ENCODE data around the gene MR1. TPM values are rescaled to one million over a fixed set of nuclear protein-coding genes. Genes with fewer than 3 reads are reported as not detected.

The MR1 gene
- polyA plus RNA-seq, 1 of the 3 experiments (the other 2 are of a cell fraction): 7.0 TPM

DNA sequence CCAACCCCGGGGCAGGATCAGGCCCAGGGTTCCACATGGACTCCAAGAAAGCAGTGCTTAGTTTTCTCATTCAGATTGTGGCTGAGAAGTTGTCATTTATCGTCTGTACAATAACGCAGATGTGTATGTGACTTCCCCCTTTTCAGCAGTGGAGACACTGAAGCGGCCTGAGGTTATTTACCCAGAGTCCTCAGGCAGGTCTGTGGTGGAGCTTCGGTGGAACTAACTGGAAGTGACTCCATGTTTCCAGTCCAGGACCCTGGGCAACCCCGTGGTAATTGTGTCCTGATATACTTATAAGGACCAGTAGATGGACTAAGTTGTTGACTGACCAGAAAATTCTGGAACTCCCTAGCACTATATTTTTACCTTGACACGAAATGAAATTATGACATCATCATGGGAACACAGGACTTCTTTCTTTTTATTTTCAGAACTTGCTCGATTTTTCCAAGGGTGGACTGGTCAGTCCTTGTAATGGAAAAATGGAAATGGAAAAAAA, 53.7 kb downstream of the MR1 start:
- Histone ChIP-seq H3K79me2 (ENCODE audit: insufficient read depth) (peaks cover 39% of the 10 kb centered on the region), H3K9ac (no peak overlapping the region), H4K20me1 (ENCODE audit: insufficient read depth) (peaks cover 38% of the 10 kb centered on the region), H3F3A (replicated peaks; ENCODE audit: insufficient read depth) (peaks cover 18% of the 10 kb centered on the region), H3K9me3 (no peaks in the 10 kb centered on the region), H3K27ac (ENCODE audit: low read depth in 2 of 2, low read length in 1 of 2) (peak overlapping the region in 1 of 2 experiments; percentile 50; a peak in 2 of 4 replicates), H3K4me2 (peak overlapping the region; percentile 1; the same call in 1 of the 2 replicates), H3K9me2 (no peaks in the 10 kb centered on the region), H3K36me3 (replicated peaks in 1 of 2; ENCODE audit: control insufficient read depth in 1 of 2, insufficient read depth in 2 of 2, low read length in 1 of 2) (peaks cover 19 to 20% of the 10 kb centered on the region in 2 experiments), H3K4me1 (ENCODE audit: control insufficient read depth in 1 of 2, insufficient read depth in 2 of 2, low read depth in 1 of 2, low read length in 1 of 2) (peaks cover 10 to 13% of the 10 kb centered on the region in 2 experiments; a peak in 3 of 4 replicates), H2AFZ (ENCODE audit: low read depth) (no peak overlapping the region), H3K27me3 (ENCODE audit: insufficient read depth) (no peaks in the 10 kb centered on the region), H3K4me3 (ENCODE audit: low read depth in 2 of 2, low read length in 1 of 2) (no peak overlapping the region)
- ChIA-PET CTCF (interaction anchor here (0.7 to 13.3 kb wide), 3 partner anchors 46 to 1273 kb away, joined by 3 to 145 read pairs (median 3); no protein-coding TSS in a partner anchor), POLR2A (interaction anchor here (1.2 kb wide), 1 partner anchor 31 kb away, joined by 3 read pairs; no protein-coding TSS in a partner anchor)
- TF ChIP-seq FOXJ3 (CRISPR knock-in tag; IDR thresholded peaks at IDR 0.05) (no peak), GABPA (IDR thresholded peaks at IDR 0.05; ENCODE audit: low read depth) (no peak), YY1 (IDR thresholded peaks at IDR 0.05; ENCODE audit: low read depth) (no peak), PBX3 (IDR thresholded peaks at IDR 0.05) (no peak), RAD21 (IDR thresholded peaks at IDR 0.05; ENCODE audit: low read length) (no peak), CHD2 (IDR thresholded peaks at IDR 0.05; ENCODE audit: low read length, partially characterized antibody) (no peak), CTCF (IDR thresholded peaks at IDR 0.05) (no peak), RCOR1 (IDR thresholded peaks at IDR 0.05; ENCODE audit: low read length) (no peak)
- TF ChIP-seq, protein P1, sequence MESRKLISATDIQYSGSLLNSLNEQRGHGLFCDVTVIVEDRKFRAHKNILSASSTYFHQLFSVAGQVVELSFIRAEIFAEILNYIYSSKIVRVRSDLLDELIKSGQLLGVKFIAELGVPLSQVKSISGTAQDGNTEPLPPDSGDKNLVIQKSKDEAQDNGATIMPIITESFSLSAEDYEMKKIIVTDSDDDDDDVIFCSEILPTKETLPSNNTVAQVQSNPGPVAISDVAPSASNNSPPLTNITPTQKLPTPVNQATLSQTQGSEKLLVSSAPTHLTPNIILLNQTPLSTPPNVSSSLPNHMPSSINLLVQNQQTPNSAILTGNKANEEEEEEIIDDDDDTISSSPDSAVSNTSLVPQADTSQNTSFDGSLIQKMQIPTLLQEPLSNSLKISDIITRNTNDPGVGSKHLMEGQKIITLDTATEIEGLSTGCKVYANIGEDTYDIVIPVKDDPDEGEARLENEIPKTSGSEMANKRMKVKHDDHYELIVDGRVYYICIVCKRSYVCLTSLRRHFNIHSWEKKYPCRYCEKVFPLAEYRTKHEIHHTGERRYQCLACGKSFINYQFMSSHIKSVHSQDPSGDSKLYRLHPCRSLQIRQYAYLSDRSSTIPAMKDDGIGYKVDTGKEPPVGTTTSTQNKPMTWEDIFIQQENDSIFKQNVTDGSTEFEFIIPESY (IDR thresholded peaks at IDR 0.05; ENCODE audit: borderline replicate concordance, low read depth): no peak
- TF ChIP-seq, protein P2, sequence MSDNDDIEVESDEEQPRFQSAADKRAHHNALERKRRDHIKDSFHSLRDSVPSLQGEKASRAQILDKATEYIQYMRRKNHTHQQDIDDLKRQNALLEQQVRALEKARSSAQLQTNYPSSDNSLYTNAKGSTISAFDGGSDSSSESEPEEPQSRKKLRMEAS (IDR thresholded peaks at IDR 0.05; ENCODE audit: low read depth): no peak
- TF ChIP-seq, protein P3, sequence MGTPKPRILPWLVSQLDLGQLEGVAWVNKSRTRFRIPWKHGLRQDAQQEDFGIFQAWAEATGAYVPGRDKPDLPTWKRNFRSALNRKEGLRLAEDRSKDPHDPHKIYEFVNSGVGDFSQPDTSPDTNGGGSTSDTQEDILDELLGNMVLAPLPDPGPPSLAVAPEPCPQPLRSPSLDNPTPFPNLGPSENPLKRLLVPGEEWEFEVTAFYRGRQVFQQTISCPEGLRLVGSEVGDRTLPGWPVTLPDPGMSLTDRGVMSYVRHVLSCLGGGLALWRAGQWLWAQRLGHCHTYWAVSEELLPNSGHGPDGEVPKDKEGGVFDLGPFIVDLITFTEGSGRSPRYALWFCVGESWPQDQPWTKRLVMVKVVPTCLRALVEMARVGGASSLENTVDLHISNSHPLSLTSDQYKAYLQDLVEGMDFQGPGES (IDR thresholded peaks at IDR 0.05; ENCODE audit: low read depth, low read length): no peak
- no peak for DNase-seq
- 81% methylated on average over 8 of the region's 8 CpGs for WGBS (ENCODE audit: low lambda C conversion rate)

All from SK-N-SH (cell line).